Measurements from ENCODE around the gene GXYLT1.

GRCh38 chr12:42119085-42119633 is 25.5 kb downstream of the GXYLT1 start:
- no peak for TF ChIP-seq CTCF (IDR thresholded peaks at IDR 0.05; ENCODE audit: extremely low read depth in 1 of 2, insufficient read depth in 1 of 2, low read depth in 1 of 2, low read length in 2 of 2)
- TF ChIP-seq POLR2AphosphoS5 (IDR thresholded peaks at IDR 0.05; ENCODE audit: insufficient read depth, low read depth, low read length), result no peak
- no peak for TF ChIP-seq EZH2 (IDR thresholded peaks at IDR 0.05; ENCODE audit: borderline replicate concordance, low read depth, low read length, severe bottlenecking)
- TF ChIP-seq MYC (IDR thresholded peaks at IDR 0.05; ENCODE audit: low read depth, low read length), result no peak
- TF ChIP-seq POLR2A (IDR thresholded peaks at IDR 0.05; ENCODE audit: low read depth, low read length), result no peak
- TF ChIP-seq MAX (IDR thresholded peaks at IDR 0.05; ENCODE audit: insufficient read depth, insufficient read length), result no peak
- TF ChIP-seq FOS (IDR thresholded peaks at IDR 0.05; ENCODE audit: borderline replicate concordance, insufficient read depth, low read length), result peak; percentile 57
- peak; percentile 31 for TF ChIP-seq JUN (IDR thresholded peaks at IDR 0.05; ENCODE audit: borderline replicate concordance, insufficient read depth, insufficient read length, low read depth)
